PC-9 (cell line): ENCODE results near the gene PDK2. TPM values are rescaled to one million over a fixed set of nuclear protein-coding genes. Genes with fewer than 3 reads are reported as not detected.
A peak's percentile ranks its signal among the peaks of the same experiment; 100 is the strongest.

Experiments used
- BruUV-seq: library from RNA; stranded (reverse); fragments of 400-500 nt; replicated peaks from 2 replicates; lab custom pipeline; 2021; lab: Mats Ljungman, UMichigan
- CTCF ChIA-PET: fragments of 300-600 bp; sonication (Branson Sonifier 250); formaldehyde crosslinking; loops from one replicate; lab custom pipeline; 2022; ENCODE audit warnings: antibody characterized with exemption; lab: Charles Lee
- POLR2A ChIA-PET: fragments of 300-600 bp; sonication (Branson Sonifier 250); formaldehyde crosslinking; loops from one replicate; lab custom pipeline; 2022; ENCODE audit warnings: antibody characterized with exemption; ENCODE audit not compliant: unreplicated experiment; lab: Charles Lee
- DNase-seq, 2 experiments: peaks; one replicate each; pipeline versions ENCODE4 v3.0.0 to v3.0.0-alpha.2; 2015 to 2022; ENCODE audit warnings: mixed read lengths in 1 of 2
- H2AFZ ChIP-seq: fragments of 200-600 bp; sonication (generic); 2 replicates; pipeline ENCODE4 v1.8.1; 2017; ENCODE audit warnings: antibody characterized with exemption
- H3F3A ChIP-seq: fragments of 200-600 bp; sonication (generic); 2 replicates; pipeline ENCODE4 v1.8.1; 2017; ENCODE audit warnings: antibody characterized with exemption, mild to moderate bottlenecking, low read depth; ENCODE audit not compliant: insufficient read depth
- H3K27ac ChIP-seq: fragments of 200-600 bp; sonication (generic); 2 replicates; pipeline ENCODE4 v1.6.1; 2016; ENCODE audit warnings: mixed run types
- H3K27me3 ChIP-seq: fragments of 200-600 bp; sonication (generic); 2 replicates; pipeline ENCODE4 v1.6.1; 2016; ENCODE audit warnings: low read depth, mixed run types; ENCODE audit not compliant: insufficient read depth
- H3K36me3 ChIP-seq: fragments of 200-600 bp; sonication (generic); 2 replicates; pipeline ENCODE4 v1.6.1; 2016; ENCODE audit warnings: low read depth, mixed run types
- H3K4me1 ChIP-seq: fragments of 200-600 bp; sonication (generic); replicated peaks from 2 replicates; pipeline ENCODE4 v1.6.1; 2016; ENCODE audit warnings: mixed run types; ENCODE audit not compliant: insufficient read depth
- H3K4me2 ChIP-seq: fragments of 200-600 bp; sonication (generic); 2 replicates; pipeline ENCODE4 v1.6.1; 2017; ENCODE audit warnings: mixed run types
- H3K4me3 ChIP-seq: fragments of 200-600 bp; sonication (generic); 2 replicates; pipeline ENCODE4 v1.6.1; 2016; ENCODE audit warnings: mixed run types
- H3K79me2 ChIP-seq: fragments of 200-600 bp; sonication (generic); 2 replicates; pipeline ENCODE4 v1.6.1; 2017; ENCODE audit warnings: low read depth, mixed run types
- H3K9me2 ChIP-seq: fragments of 200-600 bp; sonication (generic); 2 replicates; pipeline ENCODE4 v1.8.1; 2017; ENCODE audit warnings: mild to moderate bottlenecking; ENCODE audit not compliant: insufficient read depth
- H3K9me3 ChIP-seq: fragments of 200-600 bp; sonication (generic); 2 replicates; pipeline ENCODE4 v1.8.1; 2016; ENCODE audit warnings: low read depth; ENCODE audit not compliant: insufficient read depth
- H4K20me1 ChIP-seq: fragments of 200-600 bp; sonication (generic); 2 replicates; pipeline ENCODE4 v1.8.1; 2017; ENCODE audit not compliant: insufficient read depth
- CTCF ChIP-seq: fragments of 200-600 bp; sonication (generic); conservative IDR thresholded peaks from 2 replicates; pipeline ENCODE4 v1.6.1; 2017; ENCODE audit warnings: mixed run types, antibody characterized with exemption, mild to moderate bottlenecking, moderate library complexity
- EZH2 ChIP-seq: fragments of 200-600 bp; sonication (generic); IDR thresholded peaks from 2 replicates; pipeline ENCODE4 v1.8.0; 2017; ENCODE audit warnings: antibody characterized with exemption, low read depth
- intact Hi-C: fragments of 100-400 bp; cut with micrococcal nuclease; formaldehyde crosslinking; loops from one replicate; pipeline ENCODE4 v1.10.0; 2022; ENCODE audit not compliant: unreplicated experiment
- total RNA-seq: library from RNA; stranded (reverse); gene quantifications from 2 replicates; pipeline ENCODE4 v1.2.3, GENCODE V29; 2021

PDK2 gene
- total RNA-seq, 1 experiment from 2014 or later, result 58.7 TPM

DNA sequence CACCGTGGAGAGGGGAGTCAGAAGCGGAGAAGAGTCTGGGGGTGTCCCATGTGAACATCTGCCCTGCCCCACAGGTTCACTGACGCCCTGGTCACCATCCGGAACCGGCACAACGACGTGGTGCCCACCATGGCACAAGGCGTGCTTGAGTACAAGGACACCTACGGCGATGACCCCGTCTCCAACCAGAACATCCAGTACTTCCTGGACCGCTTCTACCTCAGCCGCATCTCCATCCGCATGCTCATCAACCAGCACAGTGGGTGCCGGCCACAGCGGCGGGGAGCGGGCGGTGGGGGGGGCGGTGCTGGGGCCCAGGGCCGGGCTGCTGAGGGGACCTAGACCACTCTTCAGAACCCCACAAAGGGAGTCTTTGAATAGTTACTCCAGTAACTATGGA, 10.7 kb downstream of the PDK2 start:
- ChIA-PET CTCF (no interaction called here), POLR2A (interaction anchor here (0.5 kb wide), 1 partner anchor 544 kb away, joined by 3 read pairs; no protein-coding TSS in a partner anchor)
- intact Hi-C loops, result no loop called here
- Histone ChIP-seq H3K27me3 (no peaks in the 10 kb centered on the region), H2AFZ (no peak overlapping the region), H3K9me3 (no peaks in the 10 kb centered on the region), H3K79me2 (peaks cover 5% of the 10 kb centered on the region; the same call in 1 of the 2 replicates), H3K4me3 (no peak overlapping the region), H3K9me2 (no peaks in the 10 kb centered on the region), H3K4me2 (no peak overlapping the region), H3F3A (peaks cover 18% of the 10 kb centered on the region), H3K4me1 (peaks cover 39% of the 10 kb centered on the region), H3K27ac (no peak overlapping the region), H4K20me1 (peaks cover 6% of the 10 kb centered on the region; the same call in 1 of the 2 replicates), H3K36me3 (no peaks in the 10 kb centered on the region)
- no TSS peak for BruUV-seq
- TF ChIP-seq EZH2, result no peak
- TF ChIP-seq CTCF, result no peak
- no peak for DNase-seq

DNA sequence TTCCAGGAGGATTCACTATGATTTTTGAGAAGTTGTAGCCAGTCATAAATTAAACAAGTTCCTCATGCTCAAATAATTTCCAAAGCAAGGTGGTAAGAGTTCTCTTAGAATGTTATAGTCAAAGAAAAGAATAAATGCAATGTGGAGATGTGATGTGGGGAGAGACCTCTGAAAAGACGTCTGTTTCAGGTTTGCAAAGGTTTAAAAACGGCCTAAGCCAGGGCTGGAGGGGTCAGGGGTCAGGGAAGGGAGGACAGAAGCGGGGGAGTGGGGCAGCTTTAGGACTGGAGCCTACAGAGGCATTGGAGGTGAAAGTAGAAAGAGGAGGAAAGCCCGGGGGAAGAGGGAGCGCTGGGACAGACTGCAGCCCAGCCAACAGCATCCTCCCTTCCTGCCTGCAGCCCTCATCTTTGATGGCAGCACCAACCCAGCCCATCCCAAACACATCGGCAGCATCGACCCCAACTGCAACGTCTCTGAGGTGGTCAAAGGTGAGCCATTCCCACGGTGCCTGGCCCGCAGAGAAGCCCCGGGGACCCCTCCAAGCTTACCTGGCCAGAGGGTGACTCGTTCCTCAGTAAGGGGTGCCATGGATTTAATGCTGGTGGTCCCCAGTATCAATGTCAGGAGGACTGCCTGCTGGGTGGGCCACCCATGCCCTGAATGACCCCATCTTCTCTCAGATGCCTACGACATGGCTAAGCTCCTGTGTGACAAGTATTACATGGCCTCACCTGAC, 11.4 kb downstream of the PDK2 start:
- ChIA-PET CTCF (no interaction called here), POLR2A (interaction anchor here (0.5 kb wide), 1 partner anchor 543 kb away, joined by 3 read pairs; no protein-coding TSS in a partner anchor)
- intact Hi-C loops, result no loop called here
- no TSS peak for BruUV-seq
- Histone ChIP-seq H3K4me3 (no peak overlapping the region), H3K9me2 (no peaks in the 10 kb centered on the region), H3F3A (peaks cover 11% of the 10 kb centered on the region), H3K4me1 (peaks cover 31% of the 10 kb centered on the region), H3K79me2 (peaks cover 5% of the 10 kb centered on the region; the same call in 1 of the 2 replicates), H3K27me3 (no peaks in the 10 kb centered on the region), H3K27ac (no peak overlapping the region), H4K20me1 (peaks cover under 1% of the 10 kb centered on the region; the same call in 1 of the 2 replicates), H3K4me2 (no peak overlapping the region), H3K36me3 (no peaks in the 10 kb centered on the region), H2AFZ (no peak overlapping the region), H3K9me3 (no peaks in the 10 kb centered on the region)
- DNase-seq, result no peak
- TF ChIP-seq CTCF (no peak), EZH2 (no peak)

GRCh38 chr17:50107790-50108414, 12.8 kb downstream of the PDK2 start:
- Histone ChIP-seq H3K4me2 (peak overlapping the region; percentile 11; the same call in 1 of the 2 replicates), H3K4me3 (no peak overlapping the region), H3K9me2 (no peaks in the 10 kb centered on the region), H3K27me3 (no peaks in the 10 kb centered on the region), H3K9me3 (no peaks in the 10 kb centered on the region), H4K20me1 (no peaks in the 10 kb centered on the region), H3K4me1 (peaks cover 23% of the 10 kb centered on the region), H3K79me2 (0 out of 2 replicates have a peak, but pooled peaks cover under 1% of the 10 kb centered on the region), H3K27ac (no peak overlapping the region), H3F3A (peaks cover 5% of the 10 kb centered on the region; the same call in 1 of the 2 replicates), H2AFZ (no peak overlapping the region), H3K36me3 (no peaks in the 10 kb centered on the region)
- peak; percentile 51 to 71 for DNase-seq
- intact Hi-C loops, result no loop called here
- POLR2A ChIA-PET, result interaction anchor here (0.6 kb wide), 1 partner anchor 25 kb away, joined by 3 read pairs; no protein-coding TSS in a partner anchor
- BruUV-seq, result no TSS peak
- TF ChIP-seq CTCF (no peak), EZH2 (no peak)
- CTCF ChIA-PET, result interaction anchor here (0.6 to 1.8 kb wide), 2 partner anchors 14 to 16 kb away, joined by 4 to 9 read pairs; no protein-coding TSS in a partner anchor
